ENCODE data around the gene DDX6.
"Not testable (repeated sequence)": the region's sequence is repeated elsewhere in the genome, so short reads cannot be mapped to it uniquely, and the experiment has no call there.

Gene DDX6

GRCh38 chr11:118791961-118792569 is 1.1 kb upstream of the DDX6 start:
- DNase-seq (ENCODE audit: low read depth): peak; percentile 17

GRCh38 chr11:118790357-118791110 is 430 bp downstream of the DDX6 start:
- peak; percentile 43 for DNase-seq (ENCODE audit: low read depth)

GRCh38 chr11:118789501-118790356 is 1.2 kb downstream of the DDX6 start:
- peak; percentile 20 for DNase-seq (ENCODE audit: low read depth)

GRCh38 chr11:118786657-118787056 is 4.3 kb downstream of the DDX6 start:
- no peak for DNase-seq (ENCODE audit: low read depth)

GRCh38 chr11:118785362-118785761 is 5.6 kb downstream of the DDX6 start:
- no peak for DNase-seq (ENCODE audit: low read depth)

- no peak for DNase-seq (ENCODE audit: low read depth)
These were observed 7.1 kb downstream of the DDX6 start for GRCh38 chr11:118783724-118784495.

GRCh38 chr11:118783324-118783723 is 7.6 kb downstream of the DDX6 start:
- DNase-seq (ENCODE audit: low read depth): not testable (repeated sequence)

GRCh38 chr11:118778898-118779297 is 12.1 kb downstream of the DDX6 start:
- no peak for DNase-seq (ENCODE audit: low read depth)

- DNase-seq (ENCODE audit: low read depth): no peak
These were observed 16.9 kb downstream of the DDX6 start for GRCh38 chr11:118774032-118774431.

- DNase-seq (ENCODE audit: low read depth): no peak
These were observed 19.2 kb downstream of the DDX6 start for GRCh38 chr11:118771547-118772288.

- no peak for DNase-seq (ENCODE audit: low read depth)
These were observed 22.3 kb downstream of the DDX6 start for GRCh38 chr11:118768690-118769089.

GRCh38 chr11:118766035-118766434 is 24.9 kb downstream of the DDX6 start:
- DNase-seq (ENCODE audit: low read depth): no peak

- not testable (repeated sequence) for DNase-seq (ENCODE audit: low read depth)
These were observed 25.8 kb downstream of the DDX6 start for GRCh38 chr11:118765095-118765691.

- no peak for DNase-seq (ENCODE audit: low read depth)
These were observed 27.9 kb downstream of the DDX6 start for GRCh38 chr11:118763041-118763440.

- not testable (repeated sequence) for DNase-seq (ENCODE audit: low read depth)
These were observed 29.0 kb downstream of the DDX6 start for GRCh38 chr11:118761981-118762380.

- no peak for DNase-seq (ENCODE audit: low read depth)
These were observed 33.0 kb downstream of the DDX6 start for GRCh38 chr11:118757876-118758399.

GRCh38 chr11:118752654-118753053 is 38.3 kb downstream of the DDX6 start:
- no peak for DNase-seq (ENCODE audit: low read depth)

GRCh38 chr11:118749429-118749828 is 41.5 kb downstream of the DDX6 start:
- no peak for DNase-seq (ENCODE audit: low read depth)

- DNase-seq (ENCODE audit: low read depth): no peak
These were observed 42.9 kb downstream of the DDX6 start for GRCh38 chr11:118748056-118748455.

GRCh38 chr11:118746988-118747585 is 43.9 kb downstream of the DDX6 start:
- DNase-seq (ENCODE audit: low read depth): no peak
